Colonic mucosa (tissue), 4 donors: ENCODE results near the gene MRPL28. TPM values are rescaled to one million over a fixed set of nuclear protein-coding genes. Genes with fewer than 3 reads are reported as not detected.

ENCODE experiments used
- DNase-seq: peaks from one replicate; pipeline ENCODE4 v3.0.0-alpha.2; 2020
- H3K27ac ChIP-seq: fragments of 200-600 bp; one replicate; pipeline ENCODE4 v1.8.0; 2021
- H3K27me3 ChIP-seq: fragments of 200-600 bp; one replicate; pipeline ENCODE4 v1.8.0; 2021
- H3K36me3 ChIP-seq: fragments of 200-600 bp; one replicate; pipeline ENCODE4 v1.8.0; 2021
- H3K4me1 ChIP-seq: fragments of 200-600 bp; one replicate; pipeline ENCODE4 v1.8.0; 2021; ENCODE audit warnings: mild to moderate bottlenecking
- H3K4me3 ChIP-seq: fragments of 200-600 bp; one replicate; pipeline ENCODE4 v1.8.0; 2021
- H3K9ac ChIP-seq, 2 donors: one replicate each; pipeline ENCODE4 v1.7.0; 2013; ENCODE audit warnings: control low read depth in 2 of 2, low read depth in 2 of 2, low read length in 2 of 2
- H3K9me3 ChIP-seq: fragments of 200-600 bp; one replicate; pipeline ENCODE4 v1.8.0; 2021
- CTCF ChIP-seq: fragments of 200-600 bp; IDR thresholded peaks from one replicate; pipeline ENCODE4 v1.8.0; 2022; ENCODE audit warnings: antibody characterized with exemption, mild to moderate bottlenecking
- intact Hi-C: fragments of 100-400 bp; cut with DNase I; formaldehyde crosslinking; loops from one replicate; pipeline ENCODE4 v1.14.1; 2022
- total RNA-seq, 2 donors: library from RNA; stranded (reverse); fragmentation: NEBNext Ultra II Directional in 1 of 2; extraction: Animal tissue kit (Norgen Biotek cat#: 25700) in 1 of 2; gene quantifications; one replicate each; pipeline ENCODE4 v1.2.1, GENCODE V29; 2021
- donor health status: healthy.
- donor health status: DM: no; HTN: no; CAD: no.
- donor health status: DM: no; HTN: no; CAD: no.

The MRPL28 gene
- total RNA-seq, 2 donors from 2014 or later: 59.4 to 75.4 TPM

- intact Hi-C loops: no loop called here
- H3K27me3 ChIP-seq: no peaks in the 10 kb centered on the region
- H3K27ac ChIP-seq: no peak overlapping the region
- no peak for DNase-seq
- peaks cover 5% of the 10 kb centered on the region for H3K4me1 ChIP-seq
- no peak overlapping the region for H3K9ac ChIP-seq
- H3K4me3 ChIP-seq: no peak overlapping the region
- peaks cover 8% of the 10 kb centered on the region for H3K36me3 ChIP-seq
- H3K9me3 ChIP-seq: no peaks in the 10 kb centered on the region
- TF ChIP-seq CTCF: no peak
Observed at GRCh38 chr16:373848-374615, 3.7 kb upstream of the MRPL28 start.

DNA sequence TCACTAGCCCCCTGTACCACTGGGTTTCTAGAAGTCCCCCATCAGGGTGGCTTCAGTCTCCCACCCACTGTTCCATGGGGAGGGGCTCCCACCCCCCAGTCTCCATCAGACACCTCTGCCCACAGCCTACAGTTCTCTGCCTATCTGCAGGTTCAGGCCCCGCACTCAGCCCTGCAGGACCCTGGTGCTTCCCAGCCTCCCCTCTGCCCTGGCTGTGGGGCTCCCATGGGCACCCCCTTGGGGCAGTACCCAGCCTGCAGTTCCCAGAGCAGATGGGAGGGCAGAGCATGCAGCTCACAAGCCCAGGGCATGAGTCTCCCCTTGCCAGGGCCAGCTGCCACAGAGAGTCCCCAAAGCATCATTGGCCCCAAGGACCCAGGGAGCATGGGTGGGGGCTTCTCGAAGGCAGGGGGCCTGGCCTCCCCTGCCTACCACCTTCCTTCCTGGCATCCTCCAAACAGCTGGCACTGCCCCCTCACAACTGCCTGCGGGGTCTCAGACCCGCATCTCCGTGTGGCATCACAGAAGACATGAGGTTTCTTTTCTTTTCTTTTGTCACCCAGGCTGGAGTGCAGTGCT, 2.8 kb upstream of the MRPL28 start:
- Histone ChIP-seq H3K27ac (no peak overlapping the region), H3K9me3 (no peaks in the 10 kb centered on the region), H3K36me3 (peaks cover 8% of the 10 kb centered on the region), H3K9ac (no peak overlapping the region), H3K27me3 (no peaks in the 10 kb centered on the region), H3K4me3 (no peak overlapping the region), H3K4me1 (peaks cover 5% of the 10 kb centered on the region)
- DNase-seq: no peak
- intact Hi-C loops: no loop called here
- no peak for TF ChIP-seq CTCF

- H3K4me3 ChIP-seq: no peak overlapping the region
- H3K4me1 ChIP-seq: peaks cover 5% of the 10 kb centered on the region
- no peak for DNase-seq
- H3K9me3 ChIP-seq: no peaks in the 10 kb centered on the region
- peaks cover 8% of the 10 kb centered on the region for H3K36me3 ChIP-seq
- H3K27ac ChIP-seq: no peak overlapping the region
- intact Hi-C loops: no loop called here
- TF ChIP-seq CTCF: no peak
- H3K9ac ChIP-seq: no peak overlapping the region
- H3K27me3 ChIP-seq: no peaks in the 10 kb centered on the region
Observed at GRCh38 chr16:372302-372983, 2.1 kb upstream of the MRPL28 start.

GRCh38 chr16:371515-372301, 1.4 kb upstream of the MRPL28 start:
- Histone ChIP-seq H3K36me3 (peaks cover 8% of the 10 kb centered on the region), H3K27me3 (no peaks in the 10 kb centered on the region), H3K27ac (no peak overlapping the region), H3K9ac (no peak overlapping the region), H3K9me3 (no peaks in the 10 kb centered on the region), H3K4me1 (peaks cover 5% of the 10 kb centered on the region), H3K4me3 (no peak overlapping the region)
- intact Hi-C loops: no loop called here
- no peak for TF ChIP-seq CTCF
- DNase-seq: no peak

- Histone ChIP-seq H3K9ac (no peak overlapping the region), H3K4me3 (no peak overlapping the region), H3K9me3 (no peaks in the 10 kb centered on the region), H3K36me3 (peaks cover 8% of the 10 kb centered on the region), H3K27ac (peak overlapping the region; percentile 44), H3K4me1 (peaks cover 5% of the 10 kb centered on the region), H3K27me3 (no peaks in the 10 kb centered on the region)
- TF ChIP-seq CTCF: no peak
- intact Hi-C loops: no loop called here
- no peak for DNase-seq
Observed at GRCh38 chr16:370979-371514, 709 bp upstream of the MRPL28 start.
